NCI-H2107 (cell line): ENCODE measurements around the gene P2RY12.

ENCODE experiments used
- DNase-seq: peaks from one replicate; lab custom pipeline; 2025; lab: John Stamatoyannopoulos, UW

Gene P2RY12

GRCh38 chr3:151307131-151307530 is 77.4 kb downstream of the P2RY12 start:
- no peak for DNase-seq

- no peak for DNase-seq
Observed at GRCh38 chr3:151306168-151306810, 78.3 kb downstream of the P2RY12 start.

GRCh38 chr3:151305775-151306151 is 78.8 kb downstream of the P2RY12 start:
- DNase-seq = no peak

GRCh38 chr3:151305060-151305774 is 79.3 kb downstream of the P2RY12 start:
- DNase-seq = no peak

GRCh38 chr3:151303751-151304150 is 80.8 kb downstream of the P2RY12 start:
- no peak for DNase-seq

- DNase-seq = no peak
Observed at GRCh38 chr3:151301787-151302186, 82.8 kb downstream of the P2RY12 start.

GRCh38 chr3:151300539-151300938 is 84.0 kb downstream of the P2RY12 start:
- no peak for DNase-seq

GRCh38 chr3:151299006-151299405 is 85.5 kb downstream of the P2RY12 start:
- DNase-seq = no peak

- no peak for DNase-seq
Observed at GRCh38 chr3:151297429-151297828, 87.1 kb downstream of the P2RY12 start.

GRCh38 chr3:151296226-151296625 is 88.3 kb downstream of the P2RY12 start:
- DNase-seq = no peak

- no peak for DNase-seq
Observed at GRCh38 chr3:151293127-151293526, 91.4 kb downstream of the P2RY12 start.

- no peak for DNase-seq
Observed at GRCh38 chr3:151290673-151291072, 93.9 kb downstream of the P2RY12 start.

GRCh38 chr3:151289445-151289844 is 95.1 kb downstream of the P2RY12 start:
- DNase-seq = no peak
